ENCODE results near the gene MYOT. TPM values are rescaled to one million over a fixed set of nuclear protein-coding genes. Genes with fewer than 3 reads are reported as not detected.
"Not testable (repeated sequence)": the region's sequence is repeated elsewhere in the genome, so short reads cannot be mapped to it uniquely, and the experiment has no call there.

The MYOT gene
- total RNA-seq, 1 experiment from 2014 or later, result not detected

DNA sequence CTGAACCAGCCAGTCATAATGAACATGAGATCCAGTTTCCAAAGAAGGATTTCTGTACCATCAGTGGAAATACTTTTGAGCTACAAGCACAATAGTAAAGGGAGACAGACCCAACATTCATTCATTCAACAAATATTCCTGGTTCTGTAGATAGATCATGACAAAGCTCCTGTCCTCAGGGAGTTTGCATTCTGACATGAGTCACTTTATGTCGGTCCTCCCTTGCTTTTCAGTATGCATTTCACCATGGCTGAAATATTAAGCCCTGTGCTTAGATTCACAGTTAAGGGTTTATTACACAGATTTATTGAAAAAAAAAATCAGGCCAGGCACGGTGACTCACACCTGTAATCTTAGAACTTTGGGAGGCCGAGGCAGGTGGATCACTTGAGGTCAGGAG, 5.4 kb upstream of the MYOT start:
- no peak for ATAC-seq
- Histone ChIP-seq H3K27ac (ENCODE audit: low read length) (no peak overlapping the region), H3K27me3 (ENCODE audit: low read length) (no peaks in the 10 kb centered on the region), H2AFZ (ENCODE audit: low read length) (no peak overlapping the region), H4K20me1 (ENCODE audit: low read length) (no peaks in the 10 kb centered on the region), H3K4me3 (ENCODE audit: low read length) (no peak overlapping the region), H3K4me1 (ENCODE audit: insufficient read depth, low read length) (no peaks in the 10 kb centered on the region), H3K9me2 (replicated peaks; ENCODE audit: low read length) (no peaks in the 10 kb centered on the region), H3K9ac (ENCODE audit: low read length) (no peak overlapping the region), H3K9me3 (ENCODE audit: low read length) (no peaks in the 10 kb centered on the region), H3F3A (ENCODE audit: low read length, unreplicated experiment) (no peaks in the 10 kb centered on the region), H3K79me2 (ENCODE audit: low read length) (no peaks in the 10 kb centered on the region), H3K4me2 (ENCODE audit: low read length) (no peak overlapping the region), H3K36me3 (ENCODE audit: low read depth, low read length) (no peaks in the 10 kb centered on the region)
- ChIA-PET CTCF (no interaction called here), POLR2A (ENCODE audit: unreplicated experiment) (no interaction called here)
- intact Hi-C loops (cut with micrococcal nuclease), result no loop called here
- TF ChIP-seq EZH2phosphoT487 (IDR thresholded peaks at IDR 0.05; ENCODE audit: borderline replicate concordance, low read length) (no peak), EZH2 (IDR thresholded peaks at IDR 0.05; ENCODE audit: low read length, unreplicated experiment) (no peak)
- TF ChIP-seq, protein P1, sequence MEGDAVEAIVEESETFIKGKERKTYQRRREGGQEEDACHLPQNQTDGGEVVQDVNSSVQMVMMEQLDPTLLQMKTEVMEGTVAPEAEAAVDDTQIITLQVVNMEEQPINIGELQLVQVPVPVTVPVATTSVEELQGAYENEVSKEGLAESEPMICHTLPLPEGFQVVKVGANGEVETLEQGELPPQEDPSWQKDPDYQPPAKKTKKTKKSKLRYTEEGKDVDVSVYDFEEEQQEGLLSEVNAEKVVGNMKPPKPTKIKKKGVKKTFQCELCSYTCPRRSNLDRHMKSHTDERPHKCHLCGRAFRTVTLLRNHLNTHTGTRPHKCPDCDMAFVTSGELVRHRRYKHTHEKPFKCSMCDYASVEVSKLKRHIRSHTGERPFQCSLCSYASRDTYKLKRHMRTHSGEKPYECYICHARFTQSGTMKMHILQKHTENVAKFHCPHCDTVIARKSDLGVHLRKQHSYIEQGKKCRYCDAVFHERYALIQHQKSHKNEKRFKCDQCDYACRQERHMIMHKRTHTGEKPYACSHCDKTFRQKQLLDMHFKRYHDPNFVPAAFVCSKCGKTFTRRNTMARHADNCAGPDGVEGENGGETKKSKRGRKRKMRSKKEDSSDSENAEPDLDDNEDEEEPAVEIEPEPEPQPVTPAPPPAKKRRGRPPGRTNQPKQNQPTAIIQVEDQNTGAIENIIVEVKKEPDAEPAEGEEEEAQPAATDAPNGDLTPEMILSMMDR (conservative IDR thresholded peaks at IDR 0.05; ENCODE audit: low read depth, low read length), result no peak
- DNase-seq, result no peak
- no TSS peak for BruUV-seq (replicated peaks)

DNA sequence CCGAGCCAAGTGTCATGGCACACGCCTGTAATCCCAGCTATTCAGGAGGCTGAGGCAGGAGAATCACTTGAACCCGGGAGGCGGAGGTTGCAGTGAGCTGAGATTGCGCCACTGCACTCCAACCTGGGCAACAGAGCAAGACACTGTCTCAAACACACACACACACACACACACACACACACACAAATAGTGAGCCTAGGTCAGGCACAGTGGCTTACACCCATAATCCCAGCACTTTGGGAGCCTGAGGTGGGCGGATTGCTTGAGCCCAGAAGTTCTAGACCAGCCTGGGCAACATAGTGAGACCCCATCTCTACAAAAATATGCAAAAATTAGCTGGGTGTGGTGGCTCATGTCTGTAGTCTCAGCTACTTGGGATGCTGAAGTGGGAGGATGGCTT, 4.0 kb upstream of the MYOT start:
- intact Hi-C loops (cut with micrococcal nuclease); H3K79me2 ChIP-seq (ENCODE audit: low read length); CTCF ChIA-PET; BruUV-seq (replicated peaks); H2AFZ ChIP-seq (ENCODE audit: low read length); H3F3A ChIP-seq (ENCODE audit: low read length, unreplicated experiment); POLR2A ChIA-PET (ENCODE audit: unreplicated experiment); DNase-seq; H3K4me2 ChIP-seq (ENCODE audit: low read length); H4K20me1 ChIP-seq (ENCODE audit: low read length); H3K27me3 ChIP-seq (ENCODE audit: low read length); H3K9me3 ChIP-seq (ENCODE audit: low read length); H3K4me3 ChIP-seq (ENCODE audit: low read length); H3K9ac ChIP-seq (ENCODE audit: low read length); H3K27ac ChIP-seq (ENCODE audit: low read length); H3K4me1 ChIP-seq (ENCODE audit: insufficient read depth, low read length); H3K36me3 ChIP-seq (ENCODE audit: low read depth, low read length); ATAC-seq; H3K9me2 ChIP-seq (replicated peaks; ENCODE audit: low read length): not testable (repeated sequence)

DNA sequence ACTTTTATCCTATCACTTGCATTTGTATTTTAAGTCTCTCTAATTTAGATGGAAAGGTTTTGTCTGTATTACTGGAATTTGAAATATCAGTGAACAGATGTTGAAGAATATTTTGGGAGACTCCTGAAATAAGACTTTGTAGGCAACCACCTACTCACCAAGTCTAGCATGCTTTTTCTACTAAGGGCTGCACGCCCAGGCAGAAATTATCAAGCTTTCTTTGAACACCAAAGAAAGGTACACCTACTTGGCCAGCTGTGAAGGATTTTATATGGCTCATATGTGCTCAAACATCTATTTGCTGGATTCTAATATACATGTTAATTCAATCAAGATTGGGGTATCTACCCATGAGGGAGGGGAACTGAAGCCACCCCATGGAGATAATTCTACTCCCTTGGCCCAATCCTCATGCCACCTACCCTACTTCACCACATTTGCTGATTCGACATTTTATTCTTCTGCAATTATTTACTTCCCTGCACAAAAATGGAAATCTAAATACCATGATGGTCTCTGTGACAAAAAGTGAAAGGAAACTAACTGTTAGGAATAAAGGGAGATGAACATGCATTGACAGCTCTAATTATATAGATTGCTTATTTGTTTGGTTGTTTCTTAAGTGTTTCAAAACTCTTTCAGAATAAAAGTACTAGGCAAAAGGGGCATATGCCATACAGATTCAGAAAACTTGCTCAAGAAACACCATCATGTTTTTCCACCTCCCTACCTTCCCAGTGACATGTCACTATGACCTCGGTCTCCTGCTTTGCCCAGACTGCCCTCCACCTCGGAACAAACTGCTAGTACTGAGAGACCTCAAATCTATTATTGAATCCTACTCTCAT, 895 bp upstream of the MYOT start:
- DNase-seq (no peak), ATAC-seq (no peak)
- CTCF ChIA-PET, result no interaction called here
- Histone ChIP-seq H3K4me2 (ENCODE audit: low read length) (no peak overlapping the region), H3K4me1 (ENCODE audit: insufficient read depth, low read length) (no peaks in the 10 kb centered on the region), H3K36me3 (ENCODE audit: low read depth, low read length) (no peaks in the 10 kb centered on the region), H3K79me2 (ENCODE audit: low read length) (no peaks in the 10 kb centered on the region), H3K9me2 (replicated peaks; ENCODE audit: low read length) (no peaks in the 10 kb centered on the region), H3K9me3 (ENCODE audit: low read length) (no peaks in the 10 kb centered on the region), H3K27ac (ENCODE audit: low read length) (no peak overlapping the region), H4K20me1 (ENCODE audit: low read length) (no peaks in the 10 kb centered on the region), H2AFZ (ENCODE audit: low read length) (no peak overlapping the region), H3K4me3 (ENCODE audit: low read length) (no peak overlapping the region), H3K27me3 (ENCODE audit: low read length) (no peaks in the 10 kb centered on the region), H3F3A (ENCODE audit: low read length, unreplicated experiment) (no peaks in the 10 kb centered on the region), H3K9ac (ENCODE audit: low read length) (no peak overlapping the region)
- no TSS peak for BruUV-seq (replicated peaks)
- TF ChIP-seq EZH2phosphoT487 (IDR thresholded peaks at IDR 0.05; ENCODE audit: borderline replicate concordance, low read length) (no peak), EZH2 (IDR thresholded peaks at IDR 0.05; ENCODE audit: low read length, unreplicated experiment) (no peak)
- TF ChIP-seq, protein P1 (conservative IDR thresholded peaks at IDR 0.05; ENCODE audit: low read depth, low read length), result no peak
- POLR2A ChIA-PET (ENCODE audit: unreplicated experiment), result no interaction called here
- intact Hi-C loops (cut with micrococcal nuclease), result no loop called here

Data from PC-3 (cell line).